HEK293T (cell line): ENCODE data around the gene TIMM44.

Experiments used
- CTCF ChIA-PET: fragments of 350-600 bp; formaldehyde crosslinking; extraction: SDS; loops from one replicate; lab custom pipeline; 2021; ENCODE audit warnings: antibody characterized with exemption, inconsistent platforms; lab: Yijun Ruan, JAX
- POLR2A ChIA-PET: fragments of 350-600 bp; formaldehyde crosslinking; extraction: SDS; loops from one replicate; lab custom pipeline; 2020; ENCODE audit warnings: antibody characterized with exemption, inconsistent platforms; lab: Yijun Ruan, JAX
- DNase-seq: peaks from one replicate; pipeline ENCODE4 v3.0.0; 2012; ENCODE audit warnings: mixed read lengths; ENCODE audit errors: extremely low spot score
- ARNT ChIP-seq: fragments of 450-650 bp; IDR thresholded peaks from 2 replicates; pipeline ENCODE4 v1.6.1; 2017; ENCODE audit warnings: mild to moderate bottlenecking
- BHLHE40 ChIP-seq: fragments of 450-650 bp; IDR thresholded peaks from 2 replicates; pipeline ENCODE4 v1.6.1; 2016; ENCODE audit warnings: mild to moderate bottlenecking, moderate library complexity, borderline replicate concordance
- CTBP1 ChIP-seq: fragments of 450-650 bp; IDR thresholded peaks from 2 replicates; pipeline ENCODE4 v1.6.1; 2016; ENCODE audit warnings: borderline replicate concordance
- ELF4 ChIP-seq: fragments of 450-650 bp; IDR thresholded peaks from 2 replicates; pipeline ENCODE4 v1.6.1; 2017; ENCODE audit warnings: antibody characterized with exemption
- FOXA1 ChIP-seq: fragments of 450-650 bp; IDR thresholded peaks from 2 replicates; pipeline ENCODE4 v1.6.1; 2016; ENCODE audit warnings: mild to moderate bottlenecking
- FOXK2 ChIP-seq: fragments of 450-650 bp; IDR thresholded peaks from 2 replicates; pipeline ENCODE4 v1.6.1; 2016; ENCODE audit warnings: mild to moderate bottlenecking
- FOXM1 ChIP-seq: fragments of 450-650 bp; IDR thresholded peaks from 2 replicates; pipeline ENCODE4 v1.6.1; 2017; ENCODE audit warnings: mild to moderate bottlenecking, borderline replicate concordance
- HDGF ChIP-seq: fragments of 450-650 bp; IDR thresholded peaks from 2 replicates; pipeline ENCODE4 v1.6.1; 2017; ENCODE audit warnings: antibody characterized with exemption, borderline replicate concordance
- L3MBTL2 ChIP-seq: fragments of 450-650 bp; conservative IDR thresholded peaks from 2 replicates; pipeline ENCODE4 v1.6.1; 2016; ENCODE audit warnings: mild to moderate bottlenecking
- LEF1 ChIP-seq: fragments of 450-650 bp; IDR thresholded peaks from 2 replicates; pipeline ENCODE4 v1.6.1; 2017; ENCODE audit warnings: mild to moderate bottlenecking, borderline replicate concordance
- NFRKB ChIP-seq: fragments of 450-650 bp; IDR thresholded peaks from 2 replicates; pipeline ENCODE4 v1.6.1; 2016; ENCODE audit warnings: mild to moderate bottlenecking, moderate library complexity
- PKNOX1 ChIP-seq: fragments of 450-650 bp; IDR thresholded peaks from 2 replicates; pipeline ENCODE4 v1.6.1; 2016
- SP1 ChIP-seq: fragments of 450-650 bp; IDR thresholded peaks from 2 replicates; pipeline ENCODE4 v1.6.1; 2017
- SUZ12 ChIP-seq: fragments of 450-650 bp; IDR thresholded peaks from 2 replicates; pipeline ENCODE4 v1.6.1; 2016; ENCODE audit warnings: mild to moderate bottlenecking
- TARDBP ChIP-seq: fragments of 450-650 bp; IDR thresholded peaks from 2 replicates; pipeline ENCODE4 v1.6.1; 2016
- ZNF384 ChIP-seq: fragments of 450-650 bp; IDR thresholded peaks from 2 replicates; pipeline ENCODE4 v1.6.1; 2016

Gene TIMM44

GRCh38 chr19:7959211-7959610, 15.7 kb upstream of the TIMM44 start:
- TF ChIP-seq ARNT, result no peak
- no peak for TF ChIP-seq PKNOX1
- no peak for TF ChIP-seq SP1
- no peak for TF ChIP-seq TARDBP
- no peak for TF ChIP-seq FOXK2
- no peak for TF ChIP-seq CTBP1
- TF ChIP-seq SUZ12, result no peak
- TF ChIP-seq FOXM1, result no peak
- no peak for TF ChIP-seq FOXA1
- no peak for TF ChIP-seq NFRKB
- no peak for TF ChIP-seq LEF1
- TF ChIP-seq ELF4, result no peak
- TF ChIP-seq L3MBTL2, result no peak
- no peak for TF ChIP-seq HDGF
- TF ChIP-seq ZNF384, result no peak
- ChIA-PET CTCF (interaction anchor here (2.1 kb wide), 1 partner anchor 14 kb away, joined by 6 read pairs; no protein-coding TSS in a partner anchor), POLR2A (interaction anchor here (1.2 kb wide), 1 partner anchor 16 kb away, joined by 5 read pairs; the partner anchor contains the start of gene TIMM44)
- no peak for DNase-seq

GRCh38 chr19:7955696-7956095, 12.2 kb upstream of the TIMM44 start:
- no peak for TF ChIP-seq HDGF
- no peak for TF ChIP-seq SUZ12
- no peak for TF ChIP-seq ELF4
- TF ChIP-seq SP1, result no peak
- TF ChIP-seq ZNF384, result no peak
- TF ChIP-seq PKNOX1, result no peak
- no peak for TF ChIP-seq CTBP1
- no peak for TF ChIP-seq FOXA1
- TF ChIP-seq FOXM1, result no peak
- TF ChIP-seq LEF1, result no peak
- TF ChIP-seq L3MBTL2, result no peak
- no peak for TF ChIP-seq BHLHE40
- no peak for TF ChIP-seq FOXK2
- no peak for TF ChIP-seq ARNT
- TF ChIP-seq NFRKB, result no peak
- TF ChIP-seq TARDBP, result no peak
- DNase-seq, result no peak
- ChIA-PET POLR2A (interaction anchor here (0.6 kb wide), 1 partner anchor 12 kb away, joined by 3 read pairs; the partner anchor contains the start of gene TIMM44), CTCF (no interaction called here)

GRCh38 chr19:7953576-7953975, 10.1 kb upstream of the TIMM44 start:
- no peak for DNase-seq
- ChIA-PET CTCF (no interaction called here), POLR2A (interaction anchor here (2.8 kb wide), 1 partner anchor 10 kb away, joined by 15 read pairs; the partner anchor contains the start of gene TIMM44)
- TF ChIP-seq HDGF (no peak), NFRKB (no peak), CTBP1 (no peak)

GRCh38 chr19:7953060-7953459, 9.6 kb upstream of the TIMM44 start:
- DNase-seq, result no peak
- ChIA-PET CTCF (no interaction called here), POLR2A (interaction anchor here (2.8 kb wide), 1 partner anchor 9 kb away, joined by 15 read pairs; the partner anchor contains the start of gene TIMM44)
- TF ChIP-seq FOXM1, result no peak
- no peak for TF ChIP-seq ZNF384
- TF ChIP-seq HDGF, result no peak
- TF ChIP-seq SP1, result no peak
- no peak for TF ChIP-seq TARDBP
- TF ChIP-seq SUZ12, result no peak
- no peak for TF ChIP-seq ARNT
- TF ChIP-seq NFRKB, result no peak

- ChIA-PET POLR2A (no interaction called here), CTCF (no interaction called here)
- TF ChIP-seq FOXM1, result no peak
- no peak for TF ChIP-seq HDGF
- TF ChIP-seq ZNF384, result no peak
- TF ChIP-seq TARDBP, result no peak
- no peak for TF ChIP-seq NFRKB
- no peak for TF ChIP-seq PKNOX1
- TF ChIP-seq L3MBTL2, result no peak
- no peak for TF ChIP-seq BHLHE40
- TF ChIP-seq LEF1, result no peak
- no peak for TF ChIP-seq FOXK2
- TF ChIP-seq FOXA1, result no peak
- TF ChIP-seq SP1, result no peak
- TF ChIP-seq ELF4, result no peak
- TF ChIP-seq CTBP1, result no peak
- TF ChIP-seq ARNT, result no peak
- TF ChIP-seq SUZ12, result no peak
- DNase-seq, result no peak
Observed at GRCh38 chr19:7947939-7948338, 4.5 kb upstream of the TIMM44 start.

GRCh38 chr19:7944177-7944761, 803 bp upstream of the TIMM44 start:
- ChIA-PET CTCF (interaction anchor here (0.6 to 2.8 kb wide), 11 partner anchors 11 to 177 kb away, joined by 3 to 29 read pairs (median 5); no protein-coding TSS in a partner anchor), POLR2A (interaction anchor here (0.6 to 2.5 kb wide), 24 partner anchors 8 to 377 kb away, joined by 3 to 32 read pairs (median 4); partner anchors contain the start of genes CTXN1, ELAVL1, LRRC8E and MAP2K7)
- DNase-seq, result peak; percentile 77
- TF ChIP-seq ZNF384 (peak; percentile 74), NFRKB (no peak), L3MBTL2 (peak; percentile 62), HDGF (no peak), TARDBP (no peak), ARNT (no peak), SP1 (no peak), FOXK2 (no peak)
